ENCODE data around the gene SLA2. TPM values are rescaled to one million over a fixed set of nuclear protein-coding genes. Genes with fewer than 3 reads are reported as not detected.
"Not testable (repeated sequence)": the region's sequence is repeated elsewhere in the genome, so short reads cannot be mapped to it uniquely, and the experiment has no call there.

The SLA2 gene
- total and polyA plus RNA-seq, 8 donors: 0.87 to 1.8 (median 1.1) TPM

- DNase-seq: no peak
- no peaks in the 10 kb centered on the region for H3K27me3 ChIP-seq
- H3K4me3 ChIP-seq: no peak overlapping the region
- TF ChIP-seq CTCF (IDR thresholded peaks at IDR 0.05): no peak
- intact Hi-C loops (cut with DNase I): no loop called here
- peaks cover 0 to 44% of the 10 kb centered on the region in 2 donors for H3K36me3 ChIP-seq
- ATAC-seq: no peak
- H3K9me3 ChIP-seq: no peaks in the 10 kb centered on the region
- H3K4me1 ChIP-seq: no peaks in the 10 kb centered on the region
- H3K27ac ChIP-seq: no peak overlapping the region
Observed at GRCh38 chr20:36686504-36686903, 40.5 kb upstream of the SLA2 start.

- H3K27ac ChIP-seq: no peak overlapping the region
- H3K9me3 ChIP-seq: no peaks in the 10 kb centered on the region
- peaks cover 0 to 57% of the 10 kb centered on the region in 2 donors for H3K36me3 ChIP-seq
- H3K4me1 ChIP-seq: no peaks in the 10 kb centered on the region
- ATAC-seq: no peak
- H3K27me3 ChIP-seq: no peaks in the 10 kb centered on the region
- TF ChIP-seq CTCF (IDR thresholded peaks at IDR 0.05): no peak
- intact Hi-C loops (cut with DNase I): no loop called here
- no peak for DNase-seq
- no peak overlapping the region for H3K4me3 ChIP-seq
Observed at GRCh38 chr20:36684747-36685146, 38.8 kb upstream of the SLA2 start.

GRCh38 chr20:36682311-36682710, 36.3 kb upstream of the SLA2 start:
- H3K4me1 ChIP-seq: no peaks in the 10 kb centered on the region
- peaks cover 0 to 71% of the 10 kb centered on the region in 2 donors for H3K36me3 ChIP-seq
- no peaks in the 10 kb centered on the region for H3K9me3 ChIP-seq
- no peak for DNase-seq
- no peak for TF ChIP-seq CTCF (IDR thresholded peaks at IDR 0.05)
- intact Hi-C loops (cut with DNase I): no loop called here
- no peak for ATAC-seq
- no peaks in the 10 kb centered on the region for H3K27me3 ChIP-seq
- H3K27ac ChIP-seq: no peak overlapping the region
- no peak overlapping the region for H3K4me3 ChIP-seq

GRCh38 chr20:36677422-36677771, 31.4 kb upstream of the SLA2 start:
- ATAC-seq: no peak
- Histone ChIP-seq H3K4me3 (no peak overlapping the region), H3K9me3 (no peaks in the 10 kb centered on the region), H3K4me1 (no peaks in the 10 kb centered on the region), H3K27me3 (no peaks in the 10 kb centered on the region), H3K27ac (no peak overlapping the region), H3K36me3 (peaks cover 0 to 48% of the 10 kb centered on the region in 2 donors)
- no peak for TF ChIP-seq CTCF (IDR thresholded peaks at IDR 0.05)
- intact Hi-C loops (cut with DNase I): no loop called here
- DNase-seq: no peak

- peaks cover 0 to 43% of the 10 kb centered on the region in 2 donors for H3K36me3 ChIP-seq
- no peak overlapping the region for H3K27ac ChIP-seq
- intact Hi-C loops (cut with DNase I): no loop called here
- no peak for ATAC-seq
- no peak overlapping the region for H3K4me3 ChIP-seq
- no peaks in the 10 kb centered on the region for H3K4me1 ChIP-seq
- no peaks in the 10 kb centered on the region for H3K9me3 ChIP-seq
- TF ChIP-seq CTCF (IDR thresholded peaks at IDR 0.05): no peak
- peak in 1 of 4 donors; percentile 74 for DNase-seq
- no peaks in the 10 kb centered on the region for H3K27me3 ChIP-seq
Observed at GRCh38 chr20:36676701-36677421, 30.9 kb upstream of the SLA2 start.

- H3K4me3 ChIP-seq; intact Hi-C loops (cut with DNase I); H3K27ac ChIP-seq; ATAC-seq; H3K27me3 ChIP-seq; H3K4me1 ChIP-seq; DNase-seq; H3K9me3 ChIP-seq: not testable (repeated sequence)
- peaks cover 0 to 42% of the 10 kb centered on the region in 2 donors for H3K36me3 ChIP-seq
Observed at GRCh38 chr20:36675545-36675944, 29.5 kb upstream of the SLA2 start.
